ENCODE data around the gene TEX14. TPM values are rescaled to one million over a fixed set of nuclear protein-coding genes. Genes with fewer than 3 reads are reported as not detected.
"Not testable (repeated sequence)": the region's sequence is repeated elsewhere in the genome, so short reads cannot be mapped to it uniquely, and the experiment has no call there.

The TEX14 gene
- total and polyA plus RNA-seq, 9 donors, result 2.1 to 5.1 (median 4.1) TPM

- H3K27ac ChIP-seq (ENCODE audit: low read length); H3K4me3 ChIP-seq (ENCODE audit: low read length); H3K9me3 ChIP-seq (replicated peaks; ENCODE audit: control insufficient read depth, low read depth, low read length); H3K36me3 ChIP-seq (ENCODE audit: control insufficient read depth, insufficient read depth, low read length); H3K4me1 ChIP-seq (ENCODE audit: control insufficient read depth, insufficient read depth, low read length); DNase-seq; H3K27me3 ChIP-seq (ENCODE audit: control insufficient read depth, insufficient read depth, low read length): not testable (repeated sequence)
- WGBS (ENCODE audit: insufficient coverage), result 100% methylated on average over 1 of the region's 7 CpGs
Observed at GRCh38 chr17:58690033-58690432, 1.8 kb downstream of the TEX14 start.

GRCh38 chr17:58688521-58688920 lies 3.3 kb downstream of the TEX14 start:
- Histone ChIP-seq H3K9me3 (replicated peaks; ENCODE audit: control insufficient read depth, low read depth, low read length) (peaks cover 2% of the 10 kb centered on the region), H3K36me3 (ENCODE audit: control insufficient read depth, insufficient read depth, low read length) (no peaks in the 10 kb centered on the region), H3K27ac (ENCODE audit: low read length) (no peak overlapping the region), H3K4me1 (ENCODE audit: control insufficient read depth, insufficient read depth, low read length) (peaks cover 6% of the 10 kb centered on the region), H3K27me3 (ENCODE audit: control insufficient read depth, insufficient read depth, low read length) (no peaks in the 10 kb centered on the region), H3K4me3 (ENCODE audit: low read length) (no peak overlapping the region)
- no CpG with 5 or more reads among the region's 2 CpGs for WGBS (ENCODE audit: insufficient coverage)
- DNase-seq, result no peak

GRCh38 chr17:58686980-58687379 lies 4.9 kb downstream of the TEX14 start:
- no peak overlapping the region for H3K4me3 ChIP-seq (ENCODE audit: low read length)
- WGBS (ENCODE audit: insufficient coverage), result 68% methylated on average over 3 of the region's 4 CpGs
- H3K9me3 ChIP-seq (replicated peaks; ENCODE audit: control insufficient read depth, low read depth, low read length), result peaks cover 2% of the 10 kb centered on the region
- H3K27me3 ChIP-seq (ENCODE audit: control insufficient read depth, insufficient read depth, low read length), result no peaks in the 10 kb centered on the region
- DNase-seq, result no peak
- no peaks in the 10 kb centered on the region for H3K4me1 ChIP-seq (ENCODE audit: control insufficient read depth, insufficient read depth, low read length)
- H3K36me3 ChIP-seq (ENCODE audit: control insufficient read depth, insufficient read depth, low read length), result no peaks in the 10 kb centered on the region
- H3K27ac ChIP-seq (ENCODE audit: low read length), result no peak overlapping the region

- not testable (repeated sequence) for H3K27me3 ChIP-seq (ENCODE audit: control insufficient read depth, insufficient read depth, low read length); H3K36me3 ChIP-seq (ENCODE audit: control insufficient read depth, insufficient read depth, low read length); H3K4me1 ChIP-seq (ENCODE audit: control insufficient read depth, insufficient read depth, low read length); DNase-seq; H3K27ac ChIP-seq (ENCODE audit: low read length); H3K9me3 ChIP-seq (replicated peaks; ENCODE audit: control insufficient read depth, low read depth, low read length); H3K4me3 ChIP-seq (ENCODE audit: low read length)
- WGBS (ENCODE audit: insufficient coverage), result no CpG with 5 or more reads among the region's 6 CpGs
Observed at GRCh38 chr17:58684462-58684861, 7.4 kb downstream of the TEX14 start.

GRCh38 chr17:58684003-58684402 lies 7.8 kb downstream of the TEX14 start:
- no peaks in the 10 kb centered on the region for H3K27me3 ChIP-seq (ENCODE audit: control insufficient read depth, insufficient read depth, low read length)
- no peaks in the 10 kb centered on the region for H3K4me1 ChIP-seq (ENCODE audit: control insufficient read depth, insufficient read depth, low read length)
- no peak for DNase-seq
- H3K27ac ChIP-seq (ENCODE audit: low read length), result no peak overlapping the region
- no peaks in the 10 kb centered on the region for H3K36me3 ChIP-seq (ENCODE audit: control insufficient read depth, insufficient read depth, low read length)
- 91% methylated on average over 4 of the region's 10 CpGs for WGBS (ENCODE audit: insufficient coverage)
- no peaks in the 10 kb centered on the region for H3K9me3 ChIP-seq (replicated peaks; ENCODE audit: control insufficient read depth, low read depth, low read length)
- no peak overlapping the region for H3K4me3 ChIP-seq (ENCODE audit: low read length)

- no peak overlapping the region for H3K4me3 ChIP-seq (ENCODE audit: low read length)
- no peaks in the 10 kb centered on the region for H3K36me3 ChIP-seq (ENCODE audit: control insufficient read depth, insufficient read depth, low read length)
- no CpG with 5 or more reads among the region's 6 CpGs for WGBS (ENCODE audit: insufficient coverage)
- no peak overlapping the region for H3K27ac ChIP-seq (ENCODE audit: low read length)
- no peak for DNase-seq
- no peaks in the 10 kb centered on the region for H3K4me1 ChIP-seq (ENCODE audit: control insufficient read depth, insufficient read depth, low read length)
- H3K27me3 ChIP-seq (ENCODE audit: control insufficient read depth, insufficient read depth, low read length), result no peaks in the 10 kb centered on the region
- no peaks in the 10 kb centered on the region for H3K9me3 ChIP-seq (replicated peaks; ENCODE audit: control insufficient read depth, low read depth, low read length)
Observed at GRCh38 chr17:58680038-58680369, 11.8 kb downstream of the TEX14 start.

GRCh38 chr17:58679263-58680037 lies 12.4 kb downstream of the TEX14 start:
- no peaks in the 10 kb centered on the region for H3K4me1 ChIP-seq (ENCODE audit: control insufficient read depth, insufficient read depth, low read length)
- H3K27ac ChIP-seq (ENCODE audit: low read length), result no peak overlapping the region
- H3K9me3 ChIP-seq (replicated peaks; ENCODE audit: control insufficient read depth, low read depth, low read length), result no peaks in the 10 kb centered on the region
- H3K27me3 ChIP-seq (ENCODE audit: control insufficient read depth, insufficient read depth, low read length), result no peaks in the 10 kb centered on the region
- no peak for DNase-seq
- WGBS (ENCODE audit: insufficient coverage), result 75% methylated on average over 2 of the region's 12 CpGs
- H3K4me3 ChIP-seq (ENCODE audit: low read length), result no peak overlapping the region
- H3K36me3 ChIP-seq (ENCODE audit: control insufficient read depth, insufficient read depth, low read length), result no peaks in the 10 kb centered on the region

- not testable (repeated sequence) for H3K36me3 ChIP-seq (ENCODE audit: control insufficient read depth, insufficient read depth, low read length); H3K27me3 ChIP-seq (ENCODE audit: control insufficient read depth, insufficient read depth, low read length); H3K27ac ChIP-seq (ENCODE audit: low read length); H3K4me1 ChIP-seq (ENCODE audit: control insufficient read depth, insufficient read depth, low read length); H3K4me3 ChIP-seq (ENCODE audit: low read length); H3K9me3 ChIP-seq (replicated peaks; ENCODE audit: control insufficient read depth, low read depth, low read length); DNase-seq
- 100% methylated on average over 1 of the region's 5 CpGs for WGBS (ENCODE audit: insufficient coverage)
Observed at GRCh38 chr17:58678287-58678686, 13.6 kb downstream of the TEX14 start.

GRCh38 chr17:58677194-58677880 lies 14.5 kb downstream of the TEX14 start:
- 52% methylated on average over 3 of the region's 4 CpGs for WGBS (ENCODE audit: insufficient coverage)
- H3K27ac ChIP-seq (ENCODE audit: low read length), result no peak overlapping the region
- no peak overlapping the region for H3K4me3 ChIP-seq (ENCODE audit: low read length)
- no peaks in the 10 kb centered on the region for H3K9me3 ChIP-seq (replicated peaks; ENCODE audit: control insufficient read depth, low read depth, low read length)
- DNase-seq, result no peak
- no peaks in the 10 kb centered on the region for H3K36me3 ChIP-seq (ENCODE audit: control insufficient read depth, insufficient read depth, low read length)
- no peaks in the 10 kb centered on the region for H3K27me3 ChIP-seq (ENCODE audit: control insufficient read depth, insufficient read depth, low read length)
- H3K4me1 ChIP-seq (ENCODE audit: control insufficient read depth, insufficient read depth, low read length), result no peaks in the 10 kb centered on the region

- Histone ChIP-seq H3K27ac (ENCODE audit: low read length) (no peak overlapping the region), H3K4me1 (ENCODE audit: control insufficient read depth, insufficient read depth, low read length) (no peaks in the 10 kb centered on the region), H3K27me3 (ENCODE audit: control insufficient read depth, insufficient read depth, low read length) (no peaks in the 10 kb centered on the region), H3K36me3 (ENCODE audit: control insufficient read depth, insufficient read depth, low read length) (no peaks in the 10 kb centered on the region), H3K9me3 (replicated peaks; ENCODE audit: control insufficient read depth, low read depth, low read length) (no peaks in the 10 kb centered on the region), H3K4me3 (ENCODE audit: low read length) (no peak overlapping the region)
- no peak for DNase-seq
- WGBS (ENCODE audit: insufficient coverage), result 70% methylated on average over 2 of the region's 3 CpGs
Observed at GRCh38 chr17:58671969-58672368, 19.9 kb downstream of the TEX14 start.

Data from muscle of leg (tissue), 11 donors.